Panc1 (cell line): ENCODE measurements around the gene YWHAQ. TPM values are rescaled to one million over a fixed set of nuclear protein-coding genes. Genes with fewer than 3 reads are reported as not detected.
A peak's percentile ranks its signal among the peaks of the same experiment; 100 is the strongest.

ENCODE experiments used
- ATAC-seq: fragments of 200-7000 bp; cut with Tn5 transposase; 2 replicates; pipeline ENCODE4 v1.9.1; 2020; ENCODE audit warnings: mild to moderate bottlenecking, moderate library complexity
- BruUV-seq: library from RNA; stranded (reverse); fragments of 400-500 nt; replicated peaks from 2 replicates; lab custom pipeline; 2021; lab: Mats Ljungman, UMichigan
- CTCF ChIA-PET: fragments of 300-600 bp; sonication (Branson Sonifier 250); formaldehyde crosslinking; loops from one replicate; lab custom pipeline; 2022; ENCODE audit warnings: antibody characterized with exemption; lab: Charles Lee
- POLR2A ChIA-PET: fragments of 300-600 bp; sonication (Branson Sonifier 250); formaldehyde crosslinking; loops from one replicate; lab custom pipeline; 2022; ENCODE audit warnings: antibody characterized with exemption; lab: Charles Lee
- DNase-seq: peaks from one replicate; pipeline ENCODE4 v3.0.0-alpha.2; 2010; ENCODE audit warnings: low read depth, low spot score
- H3K27ac ChIP-seq: 2 replicates; pipeline ENCODE4 v1.5.1; 2011; ENCODE audit warnings: mild to moderate bottlenecking, low read length, inconsistent platforms
- H3K27me3 ChIP-seq: fragments of 200-500 bp; sonication (Bioruptor generic); 2 replicates; pipeline ENCODE4 v1.6.0; 2014; ENCODE audit warnings: low read length, inconsistent platforms; ENCODE audit not compliant: control insufficient read depth, insufficient read depth
- H3K36me3 ChIP-seq: fragments of 200-500 bp; sonication (Bioruptor generic); 2 replicates; pipeline ENCODE4 v1.5.1; 2014; ENCODE audit warnings: inconsistent platforms, mild to moderate bottlenecking, low read length, moderate library complexity; ENCODE audit not compliant: control insufficient read depth, insufficient read depth
- H3K4me1 ChIP-seq: 2 replicates; pipeline ENCODE4 v1.5.1; 2011; ENCODE audit warnings: inconsistent platforms, mild to moderate bottlenecking, low read length, moderate library complexity; ENCODE audit not compliant: control insufficient read depth, insufficient read depth
- H3K4me3 ChIP-seq, 2 experiments: 2 replicates each; pipeline ENCODE4 v1.5.1; 2011 to 2012; ENCODE audit warnings: low read depth in 2 of 2, low read length in 2 of 2, mild to moderate bottlenecking in 2 of 2, inconsistent platforms in 1 of 2, moderate library complexity in 1 of 2
- H3K9me3 ChIP-seq: fragments of 200-500 bp; sonication (Bioruptor generic); 2 replicates; pipeline ENCODE4 v1.5.1; 2014; ENCODE audit warnings: low read depth, mild to moderate bottlenecking, inconsistent platforms, low read length, moderate library complexity; ENCODE audit not compliant: control insufficient read depth, insufficient read depth
- CTCF ChIP-seq: fragments of 450-650 bp; IDR thresholded peaks from 2 replicates; pipeline ENCODE4 v1.5.1; 2017; ENCODE audit warnings: mild to moderate bottlenecking
- POLR2AphosphoS5 ChIP-seq: IDR thresholded peaks from 2 replicates; pipeline ENCODE4 v1.6.1; 2012; ENCODE audit warnings: mild to moderate bottlenecking, low read depth, low read length, moderate library complexity
- SIN3A ChIP-seq: IDR thresholded peaks from 2 replicates; pipeline ENCODE4 v1.6.1; 2012; ENCODE audit warnings: low read depth, mild to moderate bottlenecking, low read length, moderate library complexity, borderline replicate concordance; ENCODE audit not compliant: insufficient read depth
- TCF7L2 ChIP-seq: IDR thresholded peaks from 2 replicates; pipeline ENCODE4 v1.6.1; 2011; ENCODE audit warnings: mild to moderate bottlenecking, low read depth, low read length, inconsistent platforms
- in situ Hi-C: cut with HindIII; loops from 2 replicates; pipeline ENCODE4 v1.10.0; 2016; ENCODE audit warnings: low sequenced_read_pairs, low pct_unique_long_range_greater_than_20kb
- intact Hi-C: fragments of 100-400 bp; cut with micrococcal nuclease; formaldehyde crosslinking; loops from one replicate; pipeline ENCODE4 v1.10.0; 2022; ENCODE audit not compliant: unreplicated experiment
- total RNA-seq: library from RNA; stranded (reverse); gene quantifications from one replicate; pipeline ENCODE4 v1.2.1, GENCODE V29; 2021; ENCODE audit not compliant: unreplicated experiment
- TF ChIP-seq, protein P1 (sequence below), 2 experiments: IDR thresholded peaks; 2 replicates each; pipeline ENCODE4 v1.6.1; 2011 to 2012; ENCODE audit warnings: low read depth in 2 of 2, control low read depth in 1 of 2, low read length in 1 of 2, mild to moderate bottlenecking in 1 of 2, moderate library complexity in 1 of 2; ENCODE audit not compliant: insufficient read depth in 1 of 2

Gene YWHAQ
- total RNA-seq, 1 experiment from 2014 or later, result 683 TPM

DNA sequence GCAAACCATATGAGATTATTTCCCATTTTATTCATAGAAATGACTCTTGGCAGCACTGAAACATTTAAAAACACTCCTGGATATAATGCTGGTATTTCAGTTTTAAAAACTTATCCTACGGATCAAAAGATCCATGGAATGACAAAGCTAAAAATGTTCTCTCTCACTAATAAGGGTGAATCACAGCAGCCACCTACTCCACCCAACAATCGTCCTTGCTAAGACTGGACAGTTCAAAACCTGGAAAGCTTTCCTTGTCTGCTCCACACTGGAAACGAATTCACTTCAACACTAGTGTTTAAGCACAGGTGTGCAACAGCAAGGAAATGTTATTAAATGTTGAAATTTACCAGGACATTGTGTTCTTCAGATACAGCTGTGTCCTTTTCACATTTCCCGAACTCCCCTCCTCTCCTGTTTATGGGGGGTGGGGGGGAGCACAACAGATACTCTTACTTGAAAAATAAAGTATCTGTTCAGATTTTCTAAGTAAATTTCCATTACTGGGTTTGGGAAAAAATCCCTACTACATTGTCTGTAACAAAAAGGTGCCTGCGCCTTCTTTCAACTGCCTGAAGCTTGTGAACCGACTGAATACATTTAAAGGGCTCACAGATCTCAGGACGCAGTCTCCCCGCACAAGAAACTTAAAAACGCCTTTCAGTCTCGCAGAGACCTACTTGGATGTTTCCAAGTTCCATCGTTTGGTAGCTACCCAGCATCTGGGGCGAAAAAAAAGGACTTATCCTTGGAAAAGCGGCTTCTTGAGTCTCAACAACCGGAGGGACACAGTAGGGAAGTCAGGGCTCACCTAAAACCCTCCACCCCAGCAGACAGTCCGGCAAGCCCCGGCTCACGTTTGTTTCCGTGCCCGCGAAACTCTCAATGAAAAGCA lies 1.3 kb downstream of the YWHAQ start:
- Histone ChIP-seq H3K4me3 (peak overlapping the region; percentile 65 to 91), H3K27me3 (no peaks in the 10 kb centered on the region), H3K27ac (peak overlapping the region; percentile 83), H3K36me3 (peaks cover 17% of the 10 kb centered on the region), H3K4me1 (peaks cover 63% of the 10 kb centered on the region), H3K9me3 (no peaks in the 10 kb centered on the region)
- CTCF ChIA-PET, result no interaction called here
- intact Hi-C loops, result loop anchor here (5.0 to 10.0 kb wide), 2 partner anchors 72 to 165 kb away; partner anchors contain the start of gene ADAM17
- DNase-seq (no peak), ATAC-seq (peak; percentile 0; the same call in 1 of the 2 replicates)
- POLR2A ChIA-PET, result interaction anchor here (0.6 to 1.9 kb wide), 5 partner anchors 16 to 160 kb away, joined by 3 to 9 read pairs (median 3); no protein-coding TSS in a partner anchor
- TF ChIP-seq POLR2AphosphoS5, result no peak; the same call in 1 of the 2 replicates
- TF ChIP-seq SIN3A, result 0 out of 2 replicates have a peak, but pooled peaks have one; percentile 3
- no TSS peak for BruUV-seq
- in situ Hi-C loops, result no loop called here

- H3K4me3 ChIP-seq, result peak overlapping the region; percentile 65 to 91
- ATAC-seq, result no peak
- no peaks in the 10 kb centered on the region for H3K27me3 ChIP-seq
- no peak for DNase-seq
- peaks cover 50% of the 10 kb centered on the region for H3K4me1 ChIP-seq
- in situ Hi-C loops (no loop called here), intact Hi-C loops (loop anchor here (5.0 kb wide), 1 partner anchor 70 kb away; the partner anchor contains the start of gene ADAM17)
- BruUV-seq, result no TSS peak
- no peaks in the 10 kb centered on the region for H3K9me3 ChIP-seq
- peak overlapping the region; percentile 83 for H3K27ac ChIP-seq
- peaks cover 20% of the 10 kb centered on the region for H3K36me3 ChIP-seq
- CTCF ChIA-PET, result no interaction called here
- POLR2A ChIA-PET, result no interaction called here
- TF ChIP-seq SIN3A (no peak), POLR2AphosphoS5 (no peak; the same call in 1 of the 2 replicates), CTCF (no peak), TCF7L2 (no peak)
- TF ChIP-seq, protein P1, sequence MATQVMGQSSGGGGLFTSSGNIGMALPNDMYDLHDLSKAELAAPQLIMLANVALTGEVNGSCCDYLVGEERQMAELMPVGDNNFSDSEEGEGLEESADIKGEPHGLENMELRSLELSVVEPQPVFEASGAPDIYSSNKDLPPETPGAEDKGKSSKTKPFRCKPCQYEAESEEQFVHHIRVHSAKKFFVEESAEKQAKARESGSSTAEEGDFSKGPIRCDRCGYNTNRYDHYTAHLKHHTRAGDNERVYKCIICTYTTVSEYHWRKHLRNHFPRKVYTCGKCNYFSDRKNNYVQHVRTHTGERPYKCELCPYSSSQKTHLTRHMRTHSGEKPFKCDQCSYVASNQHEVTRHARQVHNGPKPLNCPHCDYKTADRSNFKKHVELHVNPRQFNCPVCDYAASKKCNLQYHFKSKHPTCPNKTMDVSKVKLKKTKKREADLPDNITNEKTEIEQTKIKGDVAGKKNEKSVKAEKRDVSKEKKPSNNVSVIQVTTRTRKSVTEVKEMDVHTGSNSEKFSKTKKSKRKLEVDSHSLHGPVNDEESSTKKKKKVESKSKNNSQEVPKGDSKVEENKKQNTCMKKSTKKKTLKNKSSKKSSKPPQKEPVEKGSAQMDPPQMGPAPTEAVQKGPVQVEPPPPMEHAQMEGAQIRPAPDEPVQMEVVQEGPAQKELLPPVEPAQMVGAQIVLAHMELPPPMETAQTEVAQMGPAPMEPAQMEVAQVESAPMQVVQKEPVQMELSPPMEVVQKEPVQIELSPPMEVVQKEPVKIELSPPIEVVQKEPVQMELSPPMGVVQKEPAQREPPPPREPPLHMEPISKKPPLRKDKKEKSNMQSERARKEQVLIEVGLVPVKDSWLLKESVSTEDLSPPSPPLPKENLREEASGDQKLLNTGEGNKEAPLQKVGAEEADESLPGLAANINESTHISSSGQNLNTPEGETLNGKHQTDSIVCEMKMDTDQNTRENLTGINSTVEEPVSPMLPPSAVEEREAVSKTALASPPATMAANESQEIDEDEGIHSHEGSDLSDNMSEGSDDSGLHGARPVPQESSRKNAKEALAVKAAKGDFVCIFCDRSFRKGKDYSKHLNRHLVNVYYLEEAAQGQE (IDR thresholded peaks at IDR 0.05; ENCODE audit: insufficient read depth in 1 of 2, low read depth in 2 of 2, low read length in 1 of 2), result no peak
Observed at GRCh38 chr2:9627310-9627709, 3.5 kb downstream of the YWHAQ start.
